Nephron progenitor cell (in vitro differentiated cells): ENCODE data around the gene FXYD7.

ENCODE experiments used
- DNase-seq: peaks from one replicate; pipeline ENCODE4 v3.0.0; 2021
- H3K27ac Mint-ChIP-seq: 2 replicates; pipeline ENCODE4 v1.8.0; 2021; ENCODE audit warnings: mild to moderate bottlenecking, moderate library complexity, mixed read lengths
- H3K27me3 Mint-ChIP-seq: 2 replicates; pipeline ENCODE4 v1.8.0; 2021; ENCODE audit warnings: mild to moderate bottlenecking, low read depth, mixed read lengths; ENCODE audit not compliant: poor library complexity
- H3K36me3 Mint-ChIP-seq: 2 replicates; pipeline ENCODE4 v1.8.0; 2021; ENCODE audit warnings: low read depth, mixed read lengths
- H3K4me1 Mint-ChIP-seq: 2 replicates; pipeline ENCODE4 v1.8.0; 2021; ENCODE audit warnings: mixed read lengths
- H3K4me3 Mint-ChIP-seq: 2 replicates; pipeline ENCODE4 v1.8.0; 2021; ENCODE audit warnings: mild to moderate bottlenecking, moderate library complexity, mixed read lengths
- H3K9me3 Mint-ChIP-seq: 2 replicates; pipeline ENCODE4 v1.8.0; 2021; ENCODE audit warnings: mild to moderate bottlenecking, moderate library complexity, mixed read lengths
- TF ChIP-seq, protein P1 (sequence below): fragments of 200-600 bp; sonication (generic); IDR thresholded peaks from 2 replicates; pipeline ENCODE4 v1.5.0; 2021; ENCODE audit warnings: antibody characterized with exemption

Gene FXYD7

DNA sequence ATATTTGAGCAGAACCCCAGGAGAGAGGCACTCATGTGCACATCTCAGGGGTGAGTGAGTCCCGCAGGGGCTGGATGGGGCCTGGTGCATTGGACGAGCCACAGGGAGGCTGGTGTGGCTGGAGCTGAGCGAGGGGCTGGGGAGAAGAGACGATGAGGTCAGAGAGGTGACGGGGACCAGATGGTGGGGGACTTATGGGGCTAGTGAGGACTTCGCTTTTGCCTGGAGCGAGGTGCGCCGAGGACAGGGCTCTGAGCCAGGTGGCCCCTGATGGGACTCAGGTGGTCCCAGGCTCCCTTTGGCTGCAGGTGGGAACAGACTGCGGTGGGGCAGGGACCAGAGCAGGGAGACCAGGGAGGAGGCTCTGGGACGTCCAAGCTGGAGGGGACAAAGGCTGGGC lies 34.3 kb upstream of the FXYD7 start:
- Mint-ChIP-seq H3K4me1 (peaks cover 28% of the 10 kb centered on the region), H3K27ac (no peak overlapping the region), H3K9me3 (peaks cover 9% of the 10 kb centered on the region), H3K4me3 (no peak overlapping the region), H3K36me3 (no peaks in the 10 kb centered on the region), H3K27me3 (peaks cover 4% of the 10 kb centered on the region)
- TF ChIP-seq, protein P1, sequence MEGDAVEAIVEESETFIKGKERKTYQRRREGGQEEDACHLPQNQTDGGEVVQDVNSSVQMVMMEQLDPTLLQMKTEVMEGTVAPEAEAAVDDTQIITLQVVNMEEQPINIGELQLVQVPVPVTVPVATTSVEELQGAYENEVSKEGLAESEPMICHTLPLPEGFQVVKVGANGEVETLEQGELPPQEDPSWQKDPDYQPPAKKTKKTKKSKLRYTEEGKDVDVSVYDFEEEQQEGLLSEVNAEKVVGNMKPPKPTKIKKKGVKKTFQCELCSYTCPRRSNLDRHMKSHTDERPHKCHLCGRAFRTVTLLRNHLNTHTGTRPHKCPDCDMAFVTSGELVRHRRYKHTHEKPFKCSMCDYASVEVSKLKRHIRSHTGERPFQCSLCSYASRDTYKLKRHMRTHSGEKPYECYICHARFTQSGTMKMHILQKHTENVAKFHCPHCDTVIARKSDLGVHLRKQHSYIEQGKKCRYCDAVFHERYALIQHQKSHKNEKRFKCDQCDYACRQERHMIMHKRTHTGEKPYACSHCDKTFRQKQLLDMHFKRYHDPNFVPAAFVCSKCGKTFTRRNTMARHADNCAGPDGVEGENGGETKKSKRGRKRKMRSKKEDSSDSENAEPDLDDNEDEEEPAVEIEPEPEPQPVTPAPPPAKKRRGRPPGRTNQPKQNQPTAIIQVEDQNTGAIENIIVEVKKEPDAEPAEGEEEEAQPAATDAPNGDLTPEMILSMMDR: no peak
- DNase-seq: no peak

DNA sequence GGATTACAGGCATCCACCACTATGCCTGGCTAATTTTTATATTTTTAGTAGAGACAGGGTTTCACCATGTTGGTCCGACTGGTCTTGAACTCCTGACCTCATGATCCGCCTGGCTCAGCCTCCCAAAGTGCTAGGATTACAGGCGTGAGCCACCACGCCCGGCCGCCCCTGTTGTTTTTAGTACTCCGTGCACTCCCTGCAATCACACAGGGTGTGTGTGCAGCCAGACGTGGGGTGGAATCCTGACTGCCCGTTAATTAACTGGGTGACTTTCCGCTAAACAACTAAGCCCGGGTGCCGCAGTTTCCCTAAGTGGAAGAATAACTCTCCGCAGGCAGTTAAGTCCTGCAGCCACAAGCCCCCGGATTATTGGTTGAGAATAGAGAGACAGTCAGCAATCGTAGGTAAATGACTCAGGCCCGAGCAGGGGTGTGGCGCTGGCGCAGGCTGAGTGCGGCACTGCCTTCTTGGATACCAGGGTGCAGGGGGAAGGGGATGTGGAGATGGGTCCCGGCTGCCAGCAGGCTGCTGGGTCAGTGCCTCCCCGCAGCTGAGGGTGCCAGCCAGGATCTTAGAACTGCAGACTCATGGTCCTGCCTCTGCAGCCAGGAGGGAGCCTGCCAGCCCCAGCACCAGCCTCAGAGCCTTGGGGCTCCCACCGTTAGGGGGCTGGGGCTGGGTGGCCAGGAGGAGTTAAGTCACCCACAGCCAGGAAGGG lies 33.5 kb upstream of the FXYD7 start:
- Mint-ChIP-seq H3K27ac (peak overlapping the region; percentile 94), H3K4me1 (peaks cover 36% of the 10 kb centered on the region), H3K4me3 (peak overlapping the region; percentile 32), H3K9me3 (peaks cover 9% of the 10 kb centered on the region), H3K36me3 (no peaks in the 10 kb centered on the region), H3K27me3 (no peaks in the 10 kb centered on the region)
- TF ChIP-seq, protein P1: no peak
- peak; percentile 25 for DNase-seq

DNA sequence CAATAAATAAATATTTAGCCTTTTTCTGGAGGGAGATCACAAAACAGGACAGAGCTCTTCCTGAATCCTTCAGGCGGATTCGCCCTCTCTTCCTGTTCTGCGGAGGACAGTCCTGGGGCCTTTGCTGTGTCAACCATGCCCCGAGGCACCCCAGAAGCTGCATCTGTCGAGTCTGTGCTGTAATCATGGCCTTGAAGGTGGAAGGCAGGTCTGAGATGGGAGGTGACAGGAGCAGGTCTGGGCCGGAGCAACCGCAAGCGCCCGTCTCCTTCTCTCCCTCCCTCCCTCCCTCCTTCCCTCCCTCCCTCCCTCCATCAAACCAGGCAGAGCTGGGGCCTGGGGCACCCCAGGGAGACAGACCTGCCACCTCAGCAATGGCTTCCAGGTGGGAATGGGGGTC lies 32.1 kb upstream of the FXYD7 start:
- H3K36me3 Mint-ChIP-seq: no peaks in the 10 kb centered on the region
- peaks cover 9% of the 10 kb centered on the region for H3K9me3 Mint-ChIP-seq
- no peak overlapping the region for H3K27ac Mint-ChIP-seq
- H3K4me1 Mint-ChIP-seq: peaks cover 50% of the 10 kb centered on the region
- H3K4me3 Mint-ChIP-seq: no peak overlapping the region
- peaks cover under 1% of the 10 kb centered on the region for H3K27me3 Mint-ChIP-seq
- DNase-seq: no peak
- TF ChIP-seq, protein P1: no peak

DNA sequence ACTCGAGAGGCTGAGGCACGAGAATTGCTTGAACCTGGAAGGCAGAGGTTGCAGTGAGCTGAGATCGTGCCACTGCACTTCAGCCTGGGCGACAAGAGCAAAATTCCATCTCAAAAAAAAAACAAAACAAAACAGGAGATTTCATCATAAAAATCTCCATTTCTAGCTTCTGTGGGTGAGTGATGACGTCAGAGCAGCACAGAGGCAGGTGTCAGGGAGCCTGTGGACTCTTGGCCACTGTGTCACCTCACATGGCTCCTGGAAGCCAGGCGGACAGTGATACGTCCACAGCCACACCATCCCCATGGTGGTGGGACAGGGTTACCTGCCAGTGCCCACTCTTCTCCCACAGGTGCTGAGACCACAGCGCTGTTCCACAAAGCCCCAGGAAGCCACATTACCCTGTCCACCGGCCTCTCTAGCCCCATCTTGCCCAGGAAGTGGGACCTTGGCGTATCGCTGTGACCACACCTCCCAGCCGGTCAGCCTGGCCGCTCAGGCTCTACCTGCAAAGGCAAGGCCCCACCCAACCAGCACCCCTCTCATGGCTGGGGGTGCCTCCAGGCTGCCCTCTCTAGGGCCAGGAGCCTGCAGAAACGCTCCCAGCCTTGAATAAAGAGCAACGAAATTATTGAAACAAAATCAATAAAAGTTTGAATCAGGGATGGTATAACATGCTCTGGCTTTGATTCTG lies 29.9 kb upstream of the FXYD7 start:
- TF ChIP-seq, protein P1: no peak
- H3K27me3 Mint-ChIP-seq: peaks cover 7% of the 10 kb centered on the region
- no peak overlapping the region for H3K4me3 Mint-ChIP-seq
- no peak overlapping the region for H3K27ac Mint-ChIP-seq
- H3K9me3 Mint-ChIP-seq: no peaks in the 10 kb centered on the region
- peaks cover 64% of the 10 kb centered on the region for H3K4me1 Mint-ChIP-seq
- no peak for DNase-seq
- H3K36me3 Mint-ChIP-seq: no peaks in the 10 kb centered on the region

DNA sequence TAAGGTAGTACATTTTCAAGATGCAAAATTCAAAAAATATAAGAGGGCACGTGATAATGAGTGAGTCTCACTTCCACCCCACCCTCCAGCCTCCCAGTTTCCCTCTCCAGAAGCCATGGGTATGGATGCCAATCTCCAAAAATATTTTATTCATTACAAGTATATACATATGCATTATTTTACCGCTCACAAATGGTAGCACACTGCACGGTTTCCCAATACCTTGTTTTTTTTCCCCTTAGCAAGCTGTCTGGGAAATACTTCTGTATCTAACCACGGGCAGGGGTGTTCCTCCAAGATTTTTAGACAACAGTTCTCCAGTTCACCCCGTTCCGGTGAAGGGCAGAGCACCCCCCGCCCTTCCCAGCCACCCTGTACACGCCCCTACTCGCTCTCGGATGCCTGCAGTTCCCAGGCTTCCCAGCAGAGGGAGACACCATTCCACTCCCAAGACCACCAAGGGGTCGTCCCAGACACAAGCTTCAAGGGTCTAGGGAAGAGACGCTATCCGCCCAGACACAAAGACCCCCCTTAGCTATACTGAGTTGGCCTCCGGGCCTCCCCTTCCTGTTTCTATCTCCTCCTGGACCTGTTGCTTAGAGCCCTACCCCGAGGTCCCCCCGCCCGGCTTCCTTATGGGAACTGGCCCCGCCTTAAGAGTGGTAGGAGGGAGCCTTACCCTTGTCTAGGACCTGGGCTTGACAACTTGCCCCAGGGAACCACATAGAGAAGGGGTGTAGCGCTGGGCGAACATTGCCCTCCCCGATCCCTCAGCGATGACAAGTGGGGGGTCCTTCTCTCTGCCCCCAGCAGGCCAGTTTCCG lies 28.5 kb upstream of the FXYD7 start:
- Mint-ChIP-seq H3K4me3 (peak overlapping the region; percentile 71), H3K36me3 (no peaks in the 10 kb centered on the region), H3K4me1 (peaks cover 55% of the 10 kb centered on the region), H3K9me3 (no peaks in the 10 kb centered on the region), H3K27ac (no peak overlapping the region), H3K27me3 (peaks cover 7% of the 10 kb centered on the region)
- TF ChIP-seq, protein P1: peak; percentile 96
- peak; percentile 94 for DNase-seq
